Left lung (tissue), 10 donors: Measurements from ENCODE around the gene ESRRA. TPM values are rescaled to one million over a fixed set of nuclear protein-coding genes. Genes with fewer than 3 reads are reported as not detected.

Experiments used
- ATAC-seq: fragments of 200-7000 bp; cut with Tn5 transposase; one replicate; pipeline ENCODE4 v1.9.1; 2020; ENCODE audit warnings: moderate library complexity
- DNase-seq, 4 donors: peaks; one replicate each; pipeline ENCODE4 v3.0.0-alpha.2; 2013 to 2020
- H3K27ac ChIP-seq, 2 donors: fragments of 200-600 bp; sonication (generic) in 1 of 2; one replicate each; pipeline versions ENCODE4 v1.5.0 to v1.8.0; 2020 to 2021
- H3K27me3 ChIP-seq, 2 donors: fragments of 200-600 bp; sonication (generic) in 1 of 2; one replicate each; pipeline versions ENCODE4 v1.5.0 to v1.8.0; 2020 to 2021
- H3K36me3 ChIP-seq, 2 donors: fragments of 200-600 bp; sonication (generic) in 1 of 2; one replicate each; pipeline versions ENCODE4 v1.5.0 to v1.8.0; 2020 to 2021
- H3K4me1 ChIP-seq, 2 donors: fragments of 200-600 bp; one replicate each; pipeline ENCODE4 v1.8.0; 2021
- H3K4me3 ChIP-seq, 2 donors: fragments of 200-600 bp; sonication (generic) in 1 of 2; one replicate each; pipeline versions ENCODE4 v1.5.0 to v1.8.0; 2020 to 2021; ENCODE audit warnings: mild to moderate bottlenecking in 1 of 2
- H3K9me3 ChIP-seq, 2 donors: fragments of 200-600 bp; sonication (generic) in 1 of 2; one replicate each; pipeline versions ENCODE4 v1.5.0 to v1.8.0; 2020 to 2021
- intact Hi-C, 2 donors: fragments of 100-400 bp; cut with DNase I; formaldehyde crosslinking; loops; one replicate each; pipeline versions ENCODE4 v1.11.2 to v1.14.2; 2022
- polyA plus RNA-seq, 6 donors: library from polyadenylated mRNA; unstranded; fragments of 120-200 nt; gene quantifications; one replicate each; pipeline ENCODE4 v1.2.1, GENCODE V29; 2013; ENCODE audit not compliant: insufficient read length in 6 of 6
- total RNA-seq, 2 donors: library from RNA; stranded (reverse); fragmentation: NEBNext Ultra II Directional; extraction: Animal tissue kit (Norgen Biotek cat#: 25700); gene quantifications; one replicate each; pipeline ENCODE4 v1.2.1, GENCODE V29; 2021
- TF ChIP-seq, protein P1 (sequence below), 2 donors: fragments of 200-600 bp; sonication (generic) in 1 of 2; IDR thresholded peaks; one replicate each; pipeline versions ENCODE4 v1.5.0 to v1.8.0; 2021; ENCODE audit warnings: antibody characterized with exemption in 2 of 2
- donor health status: DM: no; HTN: yes; CAD: no.
- donor health status: DM: no; HTN: no; CAD: no.

ESRRA gene
- total and polyA plus RNA-seq, 8 donors: 10.2 to 60.1 (median 13.8) TPM

DNA sequence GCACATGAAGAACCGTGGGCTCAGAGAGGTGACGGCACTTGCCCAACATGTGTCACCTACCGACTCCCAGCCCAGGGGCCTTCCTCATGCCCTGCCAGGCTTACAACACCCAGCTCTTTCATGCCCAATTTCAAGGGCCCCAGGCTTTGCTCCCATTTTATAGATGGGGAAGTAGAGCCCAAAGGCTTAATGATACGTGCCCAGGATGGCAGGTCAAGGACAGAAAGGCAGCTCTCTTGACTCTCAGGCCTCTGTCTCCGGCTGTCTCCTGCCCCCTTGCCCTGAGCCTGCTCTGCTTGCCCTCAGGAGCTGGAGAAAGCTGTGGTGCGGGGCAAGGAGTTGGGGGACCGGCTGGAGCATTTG is 43.7 kb downstream of the ESRRA start:
- intact Hi-C loops: no loop called here
- Histone ChIP-seq H3K27ac (no peak overlapping the region), H3K36me3 (peaks cover 0 to 68% of the 10 kb centered on the region in 2 donors), H3K4me1 (no peaks in the 10 kb centered on the region), H3K27me3 (no peaks in the 10 kb centered on the region), H3K9me3 (no peaks in the 10 kb centered on the region), H3K4me3 (no peak overlapping the region)
- no peak for ATAC-seq
- TF ChIP-seq, protein P1, sequence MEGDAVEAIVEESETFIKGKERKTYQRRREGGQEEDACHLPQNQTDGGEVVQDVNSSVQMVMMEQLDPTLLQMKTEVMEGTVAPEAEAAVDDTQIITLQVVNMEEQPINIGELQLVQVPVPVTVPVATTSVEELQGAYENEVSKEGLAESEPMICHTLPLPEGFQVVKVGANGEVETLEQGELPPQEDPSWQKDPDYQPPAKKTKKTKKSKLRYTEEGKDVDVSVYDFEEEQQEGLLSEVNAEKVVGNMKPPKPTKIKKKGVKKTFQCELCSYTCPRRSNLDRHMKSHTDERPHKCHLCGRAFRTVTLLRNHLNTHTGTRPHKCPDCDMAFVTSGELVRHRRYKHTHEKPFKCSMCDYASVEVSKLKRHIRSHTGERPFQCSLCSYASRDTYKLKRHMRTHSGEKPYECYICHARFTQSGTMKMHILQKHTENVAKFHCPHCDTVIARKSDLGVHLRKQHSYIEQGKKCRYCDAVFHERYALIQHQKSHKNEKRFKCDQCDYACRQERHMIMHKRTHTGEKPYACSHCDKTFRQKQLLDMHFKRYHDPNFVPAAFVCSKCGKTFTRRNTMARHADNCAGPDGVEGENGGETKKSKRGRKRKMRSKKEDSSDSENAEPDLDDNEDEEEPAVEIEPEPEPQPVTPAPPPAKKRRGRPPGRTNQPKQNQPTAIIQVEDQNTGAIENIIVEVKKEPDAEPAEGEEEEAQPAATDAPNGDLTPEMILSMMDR (IDR thresholded peaks at IDR 0.05): no peak
- no peak for DNase-seq

DNA sequence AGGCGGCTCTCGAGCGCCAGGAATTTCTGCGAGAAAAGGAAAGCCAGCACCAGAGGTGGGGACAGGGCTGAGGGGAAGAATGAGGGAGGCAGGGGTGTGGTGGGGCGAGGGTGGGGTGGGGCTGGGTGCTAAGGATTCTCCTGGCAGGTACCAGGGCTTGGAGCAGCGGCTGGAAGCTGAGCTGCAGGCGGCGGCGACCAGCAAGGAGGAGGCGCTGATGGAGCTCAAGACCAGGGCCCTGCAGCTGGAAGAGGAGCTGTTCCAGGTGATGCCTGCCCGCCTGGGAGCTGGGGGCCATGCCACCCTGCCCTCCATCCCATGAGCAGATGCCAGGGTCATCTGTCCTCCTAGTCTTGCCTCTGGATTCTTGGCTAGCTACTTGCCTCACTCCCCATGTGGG is 44.1 kb downstream of the ESRRA start:
- no peaks in the 10 kb centered on the region for H3K9me3 ChIP-seq
- intact Hi-C loops: no loop called here

DNA sequence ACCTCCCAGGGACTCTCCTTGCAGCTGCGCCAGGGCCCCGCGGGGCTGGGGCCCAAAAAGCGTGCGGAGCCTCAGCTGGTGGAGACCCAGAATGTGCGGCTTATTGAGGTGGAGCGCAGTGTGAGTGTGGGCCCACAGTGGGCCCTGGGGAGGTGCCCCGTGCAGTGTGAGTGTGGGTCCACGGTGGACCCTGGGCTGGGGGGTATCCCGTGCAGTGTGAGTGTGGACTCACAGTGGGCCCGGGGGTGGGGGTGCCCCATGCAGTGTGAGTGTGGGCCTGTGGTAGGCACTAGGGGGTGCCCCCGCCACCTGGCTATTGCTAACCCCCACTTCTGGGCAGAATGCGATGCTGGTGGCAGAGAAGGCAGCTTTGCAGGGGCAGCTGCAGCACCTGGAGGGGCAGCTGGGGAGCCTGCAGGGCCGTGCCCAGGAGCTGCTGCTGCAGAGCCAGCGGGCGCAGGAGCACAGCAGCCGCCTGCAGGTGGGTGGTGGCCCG is 45.9 kb downstream of the ESRRA start:
- Histone ChIP-seq H3K27me3 (no peaks in the 10 kb centered on the region), H3K4me1 (peaks cover 0 to 10% of the 10 kb centered on the region in 2 donors), H3K36me3 (peaks cover 0 to 57% of the 10 kb centered on the region in 2 donors), H3K4me3 (no peak overlapping the region), H3K27ac (no peak overlapping the region), H3K9me3 (no peaks in the 10 kb centered on the region)
- DNase-seq (peak in 1 of 4 donors; percentile 70), ATAC-seq (no peak)
- TF ChIP-seq, protein P1 (IDR thresholded peaks at IDR 0.05): no peak
- intact Hi-C loops: no loop called here

More for the DNA sequence above, 44.1 kb downstream of the ESRRA start:
- Histone ChIP-seq H3K4me3 (no peak overlapping the region), H3K4me1 (no peaks in the 10 kb centered on the region), H3K36me3 (peaks cover 0 to 67% of the 10 kb centered on the region in 2 donors), H3K27ac (no peak overlapping the region), H3K27me3 (no peaks in the 10 kb centered on the region)
- no peak for ATAC-seq
- DNase-seq: no peak
- TF ChIP-seq, protein P1 (IDR thresholded peaks at IDR 0.05): no peak

DNA sequence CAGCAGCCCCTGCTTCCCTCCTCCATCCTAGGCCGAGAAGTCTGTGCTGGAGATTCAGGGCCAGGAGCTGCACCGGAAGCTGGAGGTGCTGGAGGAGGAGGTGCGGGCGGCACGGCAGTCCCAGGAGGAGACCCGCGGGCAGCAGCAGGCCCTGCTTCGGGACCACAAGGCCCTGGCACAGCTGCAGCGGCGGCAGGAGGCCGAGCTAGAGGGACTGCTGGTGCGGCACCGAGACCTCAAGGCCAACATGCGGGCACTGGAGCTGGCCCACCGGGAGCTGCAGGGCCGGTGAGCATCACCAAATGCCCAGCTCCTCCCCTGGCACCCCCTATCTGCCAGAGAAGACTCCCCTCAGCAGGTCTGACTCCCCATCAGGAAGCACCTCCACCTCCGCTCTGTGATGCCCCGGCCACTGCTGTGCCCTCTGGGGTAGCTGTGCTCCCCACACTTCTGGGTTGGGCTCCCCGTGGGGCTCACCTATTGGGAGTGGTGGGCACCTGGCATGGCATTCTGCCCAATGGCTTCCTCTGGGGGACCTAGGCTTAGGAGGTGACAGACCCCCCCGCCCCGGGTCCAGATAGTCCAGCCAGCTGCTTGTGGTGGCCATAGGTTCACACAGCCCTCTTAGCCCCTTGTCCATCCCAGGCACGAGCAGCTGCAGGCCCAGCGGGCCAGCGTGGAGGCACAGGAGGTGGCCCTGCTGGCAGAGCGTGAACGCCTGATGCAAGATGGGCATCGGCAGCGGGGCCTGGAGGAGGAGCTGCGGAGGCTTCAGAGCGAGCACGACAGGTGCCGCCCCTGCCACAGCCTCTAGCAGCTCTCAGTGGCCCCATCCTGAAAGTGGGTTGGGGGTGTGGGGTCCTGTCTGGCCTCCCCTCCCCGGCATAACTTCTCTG is 47.0 kb downstream of the ESRRA start:
- intact Hi-C loops: no loop called here
- H3K4me3 ChIP-seq: no peak overlapping the region
- H3K4me1 ChIP-seq: peaks cover 0 to 14% of the 10 kb centered on the region in 2 donors
- peaks cover 0 to 62% of the 10 kb centered on the region in 2 donors for H3K36me3 ChIP-seq
- ATAC-seq: no peak
- no peak overlapping the region for H3K27ac ChIP-seq
- no peaks in the 10 kb centered on the region for H3K9me3 ChIP-seq
- DNase-seq: peak in 1 of 4 donors; percentile 74
- H3K27me3 ChIP-seq: no peaks in the 10 kb centered on the region
- TF ChIP-seq, protein P1 (IDR thresholded peaks at IDR 0.05): no peak

DNA sequence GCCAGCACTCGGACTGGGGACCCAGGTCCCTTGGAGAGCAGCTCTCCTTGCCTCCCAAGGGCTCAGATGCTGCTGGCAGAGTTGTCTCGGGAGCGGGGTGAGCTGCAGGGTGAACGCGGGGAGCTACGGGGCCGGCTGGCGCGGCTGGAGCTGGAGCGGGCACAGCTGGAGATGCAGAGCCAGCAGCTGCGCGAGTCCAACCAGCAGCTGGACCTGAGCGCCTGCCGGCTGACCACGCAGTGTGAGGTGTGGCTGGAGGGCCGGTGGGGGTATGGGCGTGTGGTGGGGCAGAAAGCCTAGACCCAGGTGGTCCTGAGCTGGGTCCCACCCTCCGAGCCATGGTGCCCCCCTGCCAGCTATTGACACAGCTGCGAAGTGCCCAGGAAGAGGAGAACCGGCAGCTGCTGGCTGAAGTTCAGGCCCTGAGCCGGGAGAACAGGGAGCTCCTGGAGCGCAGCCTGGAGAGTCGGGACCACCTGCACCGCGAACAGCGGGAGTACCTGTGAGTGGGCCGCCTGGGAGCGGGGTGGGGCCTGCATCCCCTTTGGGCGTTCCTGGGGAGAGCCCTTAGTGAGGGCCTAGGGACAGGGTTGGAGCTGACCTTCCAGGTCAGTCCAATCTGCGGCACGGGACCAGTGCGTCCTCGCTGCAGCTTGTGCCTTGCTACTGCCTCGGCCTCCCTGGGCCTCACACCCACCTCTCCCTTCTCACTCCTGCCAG is 47.8 kb downstream of the ESRRA start:
- no peak overlapping the region for H3K4me3 ChIP-seq
- ATAC-seq: no peak
- DNase-seq: peak in 1 of 4 donors; percentile 76
- TF ChIP-seq, protein P1 (IDR thresholded peaks at IDR 0.05): no peak
- H3K36me3 ChIP-seq: peaks cover 0 to 63% of the 10 kb centered on the region in 2 donors
- peaks cover 5 to 23% of the 10 kb centered on the region in 2 donors for H3K4me1 ChIP-seq
- H3K27ac ChIP-seq: no peak overlapping the region
- no peaks in the 10 kb centered on the region for H3K27me3 ChIP-seq
- H3K9me3 ChIP-seq: no peaks in the 10 kb centered on the region
- intact Hi-C loops: no loop called here
